Mesothelial cell of epicardium (in vitro differentiated cells): ENCODE measurements around the gene CDK17. TPM values are rescaled to one million over a fixed set of nuclear protein-coding genes. Genes with fewer than 3 reads are reported as not detected.

ENCODE experiments used
- DNase-seq, 2 experiments: peaks; one replicate each; pipeline ENCODE4 v3.0.0; 2021; ENCODE audit warnings: low spot score in 2 of 2; ENCODE audit not compliant: unreplicated experiment in 2 of 2
- H3K27ac Mint-ChIP-seq: 2 replicates; pipeline ENCODE4 v1.8.0; 2021; ENCODE audit warnings: mixed read lengths
- H3K27me3 Mint-ChIP-seq: 2 replicates; pipeline ENCODE4 v1.8.0; 2021; ENCODE audit warnings: low read depth, mixed read lengths
- H3K36me3 Mint-ChIP-seq: 2 replicates; pipeline ENCODE4 v1.8.0; 2021; ENCODE audit warnings: mixed read lengths
- H3K4me1 Mint-ChIP-seq: 2 replicates; pipeline ENCODE4 v1.8.0; 2021; ENCODE audit warnings: mixed read lengths
- H3K4me3 Mint-ChIP-seq: 2 replicates; pipeline ENCODE4 v1.8.0; 2021; ENCODE audit warnings: mild to moderate bottlenecking, moderate library complexity, mixed read lengths
- H3K9me3 Mint-ChIP-seq: 2 replicates; pipeline ENCODE4 v1.8.0; 2021; ENCODE audit warnings: mixed read lengths
- CTCF ChIP-seq: fragments of 200-600 bp; sonication (generic); IDR thresholded peaks from one replicate; pipeline ENCODE4 v1.5.0; 2021; ENCODE audit warnings: antibody characterized with exemption; ENCODE audit not compliant: unreplicated experiment
- total RNA-seq: library from RNA; stranded (reverse); gene quantifications from 3 replicates; pipeline ENCODE4 v1.2.1, GENCODE V29; 2021

Gene CDK17
- total RNA-seq, 1 donor from 2014 or later: 40.5 TPM

GRCh38 chr12:96263449-96263902 is 136.8 kb downstream of the CDK17 start:
- H3K4me3 Mint-ChIP-seq: no peak overlapping the region
- no peaks in the 10 kb centered on the region for H3K27me3 Mint-ChIP-seq
- no peak for DNase-seq
- H3K4me1 Mint-ChIP-seq: no peaks in the 10 kb centered on the region
- H3K9me3 Mint-ChIP-seq: no peaks in the 10 kb centered on the region
- peak overlapping the region; percentile 26 for H3K27ac Mint-ChIP-seq
- H3K36me3 Mint-ChIP-seq: peaks cover 22% of the 10 kb centered on the region
- TF ChIP-seq CTCF: no peak

- H3K27ac Mint-ChIP-seq: no peak overlapping the region
- no peaks in the 10 kb centered on the region for H3K4me1 Mint-ChIP-seq
- no peak for DNase-seq
- peaks cover 22% of the 10 kb centered on the region for H3K36me3 Mint-ChIP-seq
- no peaks in the 10 kb centered on the region for H3K9me3 Mint-ChIP-seq
- no peaks in the 10 kb centered on the region for H3K27me3 Mint-ChIP-seq
- no peak for TF ChIP-seq CTCF
- no peak overlapping the region for H3K4me3 Mint-ChIP-seq
Observed at GRCh38 chr12:96261557-96261956, 138.7 kb downstream of the CDK17 start.

GRCh38 chr12:96260644-96261043 is 139.6 kb downstream of the CDK17 start:
- DNase-seq: no peak
- no peak overlapping the region for H3K27ac Mint-ChIP-seq
- H3K4me3 Mint-ChIP-seq: no peak overlapping the region
- H3K27me3 Mint-ChIP-seq: no peaks in the 10 kb centered on the region
- H3K4me1 Mint-ChIP-seq: no peaks in the 10 kb centered on the region
- H3K9me3 Mint-ChIP-seq: no peaks in the 10 kb centered on the region
- peaks cover 20% of the 10 kb centered on the region for H3K36me3 Mint-ChIP-seq
- TF ChIP-seq CTCF: no peak

GRCh38 chr12:96260231-96260630 is 140.0 kb downstream of the CDK17 start:
- Mint-ChIP-seq H3K9me3 (no peaks in the 10 kb centered on the region), H3K4me3 (no peak overlapping the region), H3K27me3 (no peaks in the 10 kb centered on the region), H3K4me1 (no peaks in the 10 kb centered on the region), H3K27ac (no peak overlapping the region), H3K36me3 (peaks cover 20% of the 10 kb centered on the region)
- no peak for DNase-seq
- no peak for TF ChIP-seq CTCF

GRCh38 chr12:96258104-96258961 is 141.9 kb downstream of the CDK17 start:
- H3K4me3 Mint-ChIP-seq: no peak overlapping the region
- TF ChIP-seq CTCF: no peak
- H3K4me1 Mint-ChIP-seq: no peaks in the 10 kb centered on the region
- no peak for DNase-seq
- H3K27ac Mint-ChIP-seq: no peak overlapping the region
- no peaks in the 10 kb centered on the region for H3K9me3 Mint-ChIP-seq
- H3K36me3 Mint-ChIP-seq: peaks cover 11% of the 10 kb centered on the region
- H3K27me3 Mint-ChIP-seq: no peaks in the 10 kb centered on the region
